ENCODE measurements around the gene TMC6. TPM values are rescaled to one million over a fixed set of nuclear protein-coding genes. Genes with fewer than 3 reads are reported as not detected.

TMC6 gene
- total and polyA plus RNA-seq, 8 donors, result 15.6 to 61.2 (median 25.5) TPM

DNA sequence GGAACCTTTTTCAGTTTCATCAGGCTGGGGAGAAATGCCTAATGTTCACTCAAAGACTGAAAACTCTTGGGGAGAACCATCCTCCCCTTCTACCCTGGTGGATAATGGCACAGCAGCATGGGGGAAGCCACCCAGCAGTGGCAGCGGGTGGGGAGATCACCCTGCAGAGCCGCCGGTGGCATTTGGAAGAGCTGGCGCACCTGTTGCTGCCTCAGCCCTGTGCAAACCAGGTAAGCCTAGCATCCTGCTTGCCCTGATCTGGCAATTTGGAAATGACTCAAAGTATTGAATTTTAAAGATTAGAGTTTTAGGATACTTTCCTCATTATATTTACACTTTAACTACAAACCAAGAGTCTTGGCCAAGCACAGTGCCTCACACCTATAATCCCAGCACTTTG, 63.8 kb downstream of the TMC6 start:
- Histone ChIP-seq H3K4me1 (no peaks in the 10 kb centered on the region), H3K4me3 (no peak overlapping the region), H3K27me3 (no peaks in the 10 kb centered on the region), H3K36me3 (peaks cover 0 to 13% (median 0%) of the 10 kb centered on the region in 3 donors), H3K9me3 (no peaks in the 10 kb centered on the region), H3K27ac (no peak overlapping the region)
- DNase-seq (no peak), FAIRE-seq (no peak), ATAC-seq (no peak)
- 93 to 94% methylated on average over 4 of the region's 4 CpGs for WGBS, 2 donors
- TF ChIP-seq, protein P1, sequence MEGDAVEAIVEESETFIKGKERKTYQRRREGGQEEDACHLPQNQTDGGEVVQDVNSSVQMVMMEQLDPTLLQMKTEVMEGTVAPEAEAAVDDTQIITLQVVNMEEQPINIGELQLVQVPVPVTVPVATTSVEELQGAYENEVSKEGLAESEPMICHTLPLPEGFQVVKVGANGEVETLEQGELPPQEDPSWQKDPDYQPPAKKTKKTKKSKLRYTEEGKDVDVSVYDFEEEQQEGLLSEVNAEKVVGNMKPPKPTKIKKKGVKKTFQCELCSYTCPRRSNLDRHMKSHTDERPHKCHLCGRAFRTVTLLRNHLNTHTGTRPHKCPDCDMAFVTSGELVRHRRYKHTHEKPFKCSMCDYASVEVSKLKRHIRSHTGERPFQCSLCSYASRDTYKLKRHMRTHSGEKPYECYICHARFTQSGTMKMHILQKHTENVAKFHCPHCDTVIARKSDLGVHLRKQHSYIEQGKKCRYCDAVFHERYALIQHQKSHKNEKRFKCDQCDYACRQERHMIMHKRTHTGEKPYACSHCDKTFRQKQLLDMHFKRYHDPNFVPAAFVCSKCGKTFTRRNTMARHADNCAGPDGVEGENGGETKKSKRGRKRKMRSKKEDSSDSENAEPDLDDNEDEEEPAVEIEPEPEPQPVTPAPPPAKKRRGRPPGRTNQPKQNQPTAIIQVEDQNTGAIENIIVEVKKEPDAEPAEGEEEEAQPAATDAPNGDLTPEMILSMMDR (IDR thresholded peaks at IDR 0.05), result no peak
- intact Hi-C loops (cut with DNase I), result no loop called here

DNA sequence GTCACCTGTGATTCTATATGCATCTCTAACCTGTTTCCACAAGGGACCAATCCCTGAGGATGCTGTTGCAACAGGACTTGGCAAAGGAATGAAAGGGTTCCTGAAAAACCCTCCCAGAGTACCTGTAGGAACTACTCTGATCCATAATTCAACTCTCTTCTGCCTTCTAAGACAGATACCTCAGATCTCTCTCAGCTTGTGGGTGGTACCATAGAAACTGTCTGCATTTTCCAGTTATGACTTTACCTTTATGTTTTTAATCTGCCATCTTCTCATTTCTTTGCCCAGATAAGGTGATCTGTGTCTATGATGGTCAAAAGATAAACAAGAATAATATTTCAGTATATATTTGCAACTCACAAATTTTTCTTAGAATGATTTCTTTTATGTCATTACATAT, 65.1 kb downstream of the TMC6 start:
- Histone ChIP-seq H3K27me3 (no peaks in the 10 kb centered on the region), H3K4me1 (no peaks in the 10 kb centered on the region), H3K27ac (no peak overlapping the region), H3K9me3 (no peaks in the 10 kb centered on the region), H3K4me3 (no peak overlapping the region), H3K36me3 (peaks cover 0 to 9% (median 0%) of the 10 kb centered on the region in 3 donors)
- FAIRE-seq, result no peak
- no peak for ATAC-seq
- TF ChIP-seq, protein P1 (IDR thresholded peaks at IDR 0.05), result no peak
- intact Hi-C loops (cut with DNase I), result no loop called here
- DNase-seq, result no peak

DNA sequence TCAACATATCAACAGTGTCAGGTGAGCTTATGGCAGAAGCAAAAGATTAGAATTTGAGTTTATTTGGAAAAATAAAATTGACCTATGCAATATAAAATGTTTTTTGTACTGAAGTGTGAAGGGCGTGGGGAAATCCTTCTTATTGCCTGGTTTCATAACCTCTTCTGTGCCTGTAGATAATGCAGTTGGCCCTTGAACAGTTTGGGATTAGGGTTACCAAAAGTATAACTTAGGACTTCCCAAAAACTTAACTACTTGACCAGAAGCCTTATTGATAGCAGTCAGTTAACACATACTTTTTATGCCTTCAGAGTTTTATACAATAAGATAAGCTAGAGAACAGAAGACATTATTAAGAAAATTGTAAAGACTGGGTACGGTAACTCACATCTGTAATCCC, 66.0 kb downstream of the TMC6 start:
- TF ChIP-seq, protein P1 (IDR thresholded peaks at IDR 0.05), result no peak
- Histone ChIP-seq H3K27ac (no peak overlapping the region), H3K4me3 (no peak overlapping the region), H3K4me1 (no peaks in the 10 kb centered on the region), H3K27me3 (no peaks in the 10 kb centered on the region), H3K9me3 (no peaks in the 10 kb centered on the region), H3K36me3 (peaks cover 0 to 2% (median 0%) of the 10 kb centered on the region in 3 donors)
- no peak for DNase-seq
- FAIRE-seq, result no peak
- no peak for ATAC-seq
- intact Hi-C loops (cut with DNase I), result no loop called here
- 88 to 94% methylated on average over 2 of the region's 2 CpGs for WGBS, 2 donors

Other genes starting within 250 kb of the TMC6 start
- gene TNRC6C, start 170.1 kb downstream of the TMC6 start, total RNA-seq, result 10 to 100 TPM in 3 of 6 donors, 1 to 10 TPM in 3; 7.0 to 15.5 (median 9.1) TPM
- 1 to 10 TPM; 4.0 to 7.3 TPM for gene TNRC6C, start 170.1 kb downstream of the TMC6 start, polyA plus RNA-seq
- 1 to 10 TPM in 5 of 6 donors, under 1 TPM in 1; 0.51 to 6.0 (median 2.2) TPM for gene TMC8, start 2.0 kb upstream of the TMC6 start, total RNA-seq
- gene TMC8, start 2.0 kb upstream of the TMC6 start, polyA plus RNA-seq, result 1 to 10 TPM; 1.5 to 2.9 TPM
- not detected for gene C17orf99, start 17.6 kb upstream of the TMC6 start, total RNA-seq
- gene C17orf99, start 17.6 kb upstream of the TMC6 start, polyA plus RNA-seq, result not detected
- 10 to 100 TPM; 52.3 to 93.8 (median 83.8) TPM for gene SYNGR2, start 39.8 kb upstream of the TMC6 start, total RNA-seq
- gene SYNGR2, start 39.8 kb upstream of the TMC6 start, polyA plus RNA-seq, result 10 to 100 TPM; 89.1 to 94.2 TPM
- 1 to 10 TPM; 1.3 to 4.2 (median 3.2) TPM for gene TK1, start 58.3 kb upstream of the TMC6 start, total RNA-seq
- 1 to 10 TPM; 1.2 to 2.2 TPM for gene TK1, start 58.3 kb upstream of the TMC6 start, polyA plus RNA-seq
- gene AFMID, start 58.6 kb upstream of the TMC6 start, total RNA-seq, result 10 to 100 TPM; 30.7 to 40.9 (median 33.9) TPM
- gene AFMID, start 58.6 kb upstream of the TMC6 start, polyA plus RNA-seq, result 10 to 100 TPM; 32.1 to 53.7 TPM
- gene BIRC5, start 85.5 kb upstream of the TMC6 start, total RNA-seq, result 1 to 10 TPM in 2 of 6 donors, under 1 TPM in 3, not detected in 1; 0.12 to 1.7 (median 0.82) TPM
- gene BIRC5, start 85.5 kb upstream of the TMC6 start, polyA plus RNA-seq, result under 1 TPM; 0.53 to 0.77 TPM
- gene TMEM235, start 102.9 kb upstream of the TMC6 start, total RNA-seq, result not detected
- gene TMEM235, start 102.9 kb upstream of the TMC6 start, polyA plus RNA-seq, result under 1 TPM; 0.05 to 0.11 TPM
- 10 to 100 TPM in 4 of 6 donors, 1 to 10 TPM in 2; 5.7 to 32.6 (median 18.0) TPM for gene SOCS3, start 231.3 kb upstream of the TMC6 start, total RNA-seq
- gene SOCS3, start 231.3 kb upstream of the TMC6 start, polyA plus RNA-seq, result 10 to 100 TPM; 28.5 to 53.3 TPM
- gene PGS1, start 249.9 kb upstream of the TMC6 start, total RNA-seq, result 10 to 100 TPM; 11.2 to 21.9 (median 13.4) TPM
- 10 to 100 TPM; 17.2 to 22.7 TPM for gene PGS1, start 249.9 kb upstream of the TMC6 start, polyA plus RNA-seq